Keratinocyte (primary cell): ENCODE data around the gene HCFC1.

Experiments
- EZH2 ChIP-seq: IDR thresholded peaks from one replicate; pipeline ENCODE4 v1.6.1; 2012; ENCODE audit warnings: inconsistent platforms, mild to moderate bottlenecking, low read length, moderate library complexity
- TF ChIP-seq, protein P1 (sequence below), 3 experiments: IDR thresholded peaks in 1 of 3; conservative IDR thresholded peaks in 1 of 3; optimal IDR thresholded peaks in 1 of 3; 2 replicates in 2 of 3; 3 replicates in 1 of 3; pipeline versions ENCODE3 to v1.5.1; 2011; ENCODE audit warnings: low read length in 3 of 3, mild to moderate bottlenecking in 3 of 3, moderate library complexity in 2 of 3, control low read depth in 1 of 3, inconsistent platforms in 1 of 3; ENCODE audit not compliant: insufficient read depth in 2 of 3; ENCODE audit errors: extremely low read depth in 1 of 3

DNA sequence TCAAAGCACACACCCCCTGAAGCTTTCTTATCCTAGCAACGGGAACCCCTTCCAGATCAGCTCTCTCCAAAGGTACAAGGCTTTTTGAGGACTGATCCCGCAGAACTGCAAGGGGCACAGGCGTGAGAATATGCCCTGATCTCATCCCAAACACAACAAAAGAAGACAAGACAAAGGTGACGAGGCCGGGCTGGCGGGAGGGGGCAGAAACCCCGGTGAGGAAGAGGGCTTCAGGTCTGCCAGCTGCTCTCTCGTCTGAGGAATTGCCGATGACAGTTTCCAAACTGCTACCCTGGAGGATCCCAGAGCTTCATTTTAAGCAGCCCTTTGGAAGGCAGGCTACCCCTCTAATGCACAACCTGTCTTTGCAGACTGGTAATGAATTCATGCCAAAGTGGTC, 3.4 kb downstream of the HCFC1 start:
- TF ChIP-seq, protein P1, sequence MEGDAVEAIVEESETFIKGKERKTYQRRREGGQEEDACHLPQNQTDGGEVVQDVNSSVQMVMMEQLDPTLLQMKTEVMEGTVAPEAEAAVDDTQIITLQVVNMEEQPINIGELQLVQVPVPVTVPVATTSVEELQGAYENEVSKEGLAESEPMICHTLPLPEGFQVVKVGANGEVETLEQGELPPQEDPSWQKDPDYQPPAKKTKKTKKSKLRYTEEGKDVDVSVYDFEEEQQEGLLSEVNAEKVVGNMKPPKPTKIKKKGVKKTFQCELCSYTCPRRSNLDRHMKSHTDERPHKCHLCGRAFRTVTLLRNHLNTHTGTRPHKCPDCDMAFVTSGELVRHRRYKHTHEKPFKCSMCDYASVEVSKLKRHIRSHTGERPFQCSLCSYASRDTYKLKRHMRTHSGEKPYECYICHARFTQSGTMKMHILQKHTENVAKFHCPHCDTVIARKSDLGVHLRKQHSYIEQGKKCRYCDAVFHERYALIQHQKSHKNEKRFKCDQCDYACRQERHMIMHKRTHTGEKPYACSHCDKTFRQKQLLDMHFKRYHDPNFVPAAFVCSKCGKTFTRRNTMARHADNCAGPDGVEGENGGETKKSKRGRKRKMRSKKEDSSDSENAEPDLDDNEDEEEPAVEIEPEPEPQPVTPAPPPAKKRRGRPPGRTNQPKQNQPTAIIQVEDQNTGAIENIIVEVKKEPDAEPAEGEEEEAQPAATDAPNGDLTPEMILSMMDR (optimal IDR thresholded peaks at IDR 0.05 in 1 of 3, IDR thresholded peaks at IDR 0.05 in 1 of 3, conservative IDR thresholded peaks at IDR 0.05 in 1 of 3; ENCODE audit: extremely low read depth in 1 of 3, insufficient read depth in 2 of 3, low read length in 3 of 3): no peak
- no peak for TF ChIP-seq EZH2
